ENCODE data around the gene ENAM. TPM values are rescaled to one million over a fixed set of nuclear protein-coding genes. Genes with fewer than 3 reads are reported as not detected.
A peak's percentile ranks its signal among the peaks of the same experiment; 100 is the strongest.

Gene ENAM
- total and polyA plus RNA-seq, 2 donors (not counting 1 experiment from before 2014, with no cell fraction given): 0.50 to 0.58 TPM

DNA sequence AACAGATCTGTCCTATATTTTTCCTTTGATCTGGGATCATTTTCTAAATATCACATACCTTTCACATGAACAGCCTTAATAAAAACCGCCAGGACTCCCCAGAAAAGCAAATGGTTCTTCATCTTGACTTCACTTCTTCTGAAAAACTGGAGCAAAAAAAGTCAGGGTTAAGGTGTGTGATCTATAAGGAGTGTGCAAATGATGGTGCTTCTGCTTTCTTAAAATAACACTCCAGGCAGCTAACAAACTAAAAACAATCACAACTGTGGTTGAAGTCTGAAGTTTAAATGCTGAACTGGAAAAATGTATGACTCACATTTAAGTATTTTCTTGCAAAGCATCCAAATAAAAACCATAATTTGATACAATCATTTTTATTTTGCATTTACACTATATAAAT, 37.8 kb downstream of the ENAM start, which contains the start of gene JCHAIN:
JCHAIN (minus strand) TSS at position 140 of the 400 bp plus-strand sequence; CDS start at position 122, 18 bp downstream.
- H3K27me3 ChIP-seq (ENCODE audit: control insufficient read depth, insufficient read depth, low read length): no peaks in the 10 kb centered on the region
- H3K4me3 ChIP-seq (replicated peaks in 1 of 4; ENCODE audit: control extremely low read depth in 1 of 4, insufficient read depth in 1 of 4, low read depth in 3 of 4, low read length in 4 of 4): peak within 1 kb of the TSS in 1 of 4 experiments; percentile 17
- H3K9ac ChIP-seq (ENCODE audit: insufficient read depth, low read length): no peak within 1 kb of the TSS
- peak within 1 kb of the TSS; percentile 32 for H2AFZ ChIP-seq (ENCODE audit: low read length)
- H4K20me1 ChIP-seq (ENCODE audit: control insufficient read depth, extremely low read depth, insufficient read depth, low read length): no peaks in the 10 kb centered on the region
- H3K4me2 ChIP-seq (ENCODE audit: extremely low read depth, insufficient read depth, low read length): peak within 1 kb of the TSS; percentile 52
- H3K27ac ChIP-seq (ENCODE audit: insufficient read depth, low read length): no peak within 1 kb of the TSS
- H3K9me3 ChIP-seq (ENCODE audit: control insufficient read depth, insufficient read depth, low read depth, low read length): no peaks in the 10 kb centered on the region
- DNase-seq (ENCODE audit: low read depth in 2 of 2): peak; percentile 20 to 56
- TF ChIP-seq, protein P1, sequence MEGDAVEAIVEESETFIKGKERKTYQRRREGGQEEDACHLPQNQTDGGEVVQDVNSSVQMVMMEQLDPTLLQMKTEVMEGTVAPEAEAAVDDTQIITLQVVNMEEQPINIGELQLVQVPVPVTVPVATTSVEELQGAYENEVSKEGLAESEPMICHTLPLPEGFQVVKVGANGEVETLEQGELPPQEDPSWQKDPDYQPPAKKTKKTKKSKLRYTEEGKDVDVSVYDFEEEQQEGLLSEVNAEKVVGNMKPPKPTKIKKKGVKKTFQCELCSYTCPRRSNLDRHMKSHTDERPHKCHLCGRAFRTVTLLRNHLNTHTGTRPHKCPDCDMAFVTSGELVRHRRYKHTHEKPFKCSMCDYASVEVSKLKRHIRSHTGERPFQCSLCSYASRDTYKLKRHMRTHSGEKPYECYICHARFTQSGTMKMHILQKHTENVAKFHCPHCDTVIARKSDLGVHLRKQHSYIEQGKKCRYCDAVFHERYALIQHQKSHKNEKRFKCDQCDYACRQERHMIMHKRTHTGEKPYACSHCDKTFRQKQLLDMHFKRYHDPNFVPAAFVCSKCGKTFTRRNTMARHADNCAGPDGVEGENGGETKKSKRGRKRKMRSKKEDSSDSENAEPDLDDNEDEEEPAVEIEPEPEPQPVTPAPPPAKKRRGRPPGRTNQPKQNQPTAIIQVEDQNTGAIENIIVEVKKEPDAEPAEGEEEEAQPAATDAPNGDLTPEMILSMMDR (conservative IDR thresholded peaks at IDR 0.05 in 1 of 2, IDR thresholded peaks at IDR 0.05 in 1 of 2; ENCODE audit: low read depth in 1 of 2, low read length in 2 of 2): no peak
- TF ChIP-seq EZH2 (IDR thresholded peaks at IDR 0.05; ENCODE audit: low read length, missing control alignments): no peak
- H3K36me3 ChIP-seq (ENCODE audit: control insufficient read depth, insufficient read depth, low read length): no peaks in the 10 kb centered on the region
- H3K79me2 ChIP-seq (ENCODE audit: control insufficient read depth, insufficient read depth, low read length): no peaks in the 10 kb centered on the region
- H3K4me1 ChIP-seq (ENCODE audit: control insufficient read depth, extremely low read depth, insufficient read depth, low read length): peaks cover 3% of the 10 kb centered on the region

DNA sequence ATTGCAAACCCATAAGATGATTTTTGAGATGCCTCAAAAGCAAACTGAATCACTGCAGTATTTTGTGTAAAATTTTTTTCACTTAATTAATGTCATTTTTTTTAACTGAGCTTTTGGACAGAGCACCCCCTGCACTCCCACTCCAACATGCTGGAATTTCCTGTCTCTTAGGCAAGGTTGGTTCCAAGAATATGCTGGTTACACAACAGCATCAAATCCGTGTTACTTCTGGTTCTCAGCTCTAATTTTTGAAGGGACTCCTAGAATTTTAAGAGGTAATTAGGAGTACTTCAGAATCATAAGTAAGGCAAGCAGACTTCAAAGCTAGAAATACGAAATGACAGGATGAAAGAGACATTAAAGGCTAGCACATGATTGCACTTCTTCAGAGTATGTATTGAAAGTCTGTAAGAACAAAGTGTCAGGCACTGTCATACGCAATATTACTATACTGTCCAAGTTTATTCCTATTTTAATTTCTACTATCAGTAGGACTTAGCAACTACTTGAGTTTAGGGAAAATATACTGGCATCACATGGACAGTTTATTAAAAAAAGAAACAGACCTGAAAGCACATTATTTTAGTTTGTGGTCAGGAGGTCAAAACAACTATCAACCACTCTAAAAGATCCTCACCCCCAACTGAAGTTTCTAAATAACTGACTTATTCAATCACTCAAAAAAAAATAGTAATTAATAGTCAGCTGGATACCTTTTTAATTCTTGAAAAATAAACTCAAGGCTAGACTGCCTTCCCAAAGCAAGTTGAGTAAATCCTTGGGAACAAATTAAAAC, 39.4 kb downstream of the ENAM start:
- H3K27me3 ChIP-seq (ENCODE audit: control insufficient read depth, insufficient read depth, low read length): no peaks in the 10 kb centered on the region
- TF ChIP-seq, protein P1 (conservative IDR thresholded peaks at IDR 0.05 in 1 of 2, IDR thresholded peaks at IDR 0.05 in 1 of 2; ENCODE audit: low read depth in 1 of 2, low read length in 2 of 2): no peak
- no peak for TF ChIP-seq EZH2 (IDR thresholded peaks at IDR 0.05; ENCODE audit: low read length, missing control alignments)
- DNase-seq (ENCODE audit: low read depth in 2 of 2): peak; percentile 17 to 62
- peak overlapping the region; percentile 34 for H3K4me2 ChIP-seq (ENCODE audit: extremely low read depth, insufficient read depth, low read length)
- no peaks in the 10 kb centered on the region for H3K79me2 ChIP-seq (ENCODE audit: control insufficient read depth, insufficient read depth, low read length)
- H3K9ac ChIP-seq (ENCODE audit: insufficient read depth, low read length): no peak overlapping the region
- no peak overlapping the region for H3K27ac ChIP-seq (ENCODE audit: insufficient read depth, low read length)
- H4K20me1 ChIP-seq (ENCODE audit: control insufficient read depth, extremely low read depth, insufficient read depth, low read length): no peaks in the 10 kb centered on the region
- H3K9me3 ChIP-seq (ENCODE audit: control insufficient read depth, insufficient read depth, low read depth, low read length): no peaks in the 10 kb centered on the region
- peaks cover 3% of the 10 kb centered on the region for H3K4me1 ChIP-seq (ENCODE audit: control insufficient read depth, extremely low read depth, insufficient read depth, low read length)
- H2AFZ ChIP-seq (ENCODE audit: low read length): peak overlapping the region; percentile 6
- no peaks in the 10 kb centered on the region for H3K36me3 ChIP-seq (ENCODE audit: control insufficient read depth, insufficient read depth, low read length)
- no peak overlapping the region for H3K4me3 ChIP-seq (replicated peaks in 1 of 4; ENCODE audit: control extremely low read depth in 1 of 4, insufficient read depth in 1 of 4, low read depth in 3 of 4, low read length in 4 of 4)

GRCh38 chr4:70670332-70671014, 41.9 kb downstream of the ENAM start:
- Histone ChIP-seq H3K79me2 (ENCODE audit: control insufficient read depth, insufficient read depth, low read length) (no peaks in the 10 kb centered on the region), H3K4me2 (ENCODE audit: extremely low read depth, insufficient read depth, low read length) (no peak overlapping the region), H3K36me3 (ENCODE audit: control insufficient read depth, insufficient read depth, low read length) (no peaks in the 10 kb centered on the region), H3K9me3 (ENCODE audit: control insufficient read depth, insufficient read depth, low read depth, low read length) (no peaks in the 10 kb centered on the region), H3K27ac (ENCODE audit: insufficient read depth, low read length) (no peak overlapping the region), H3K27me3 (ENCODE audit: control insufficient read depth, insufficient read depth, low read length) (no peaks in the 10 kb centered on the region), H3K4me1 (ENCODE audit: control insufficient read depth, extremely low read depth, insufficient read depth, low read length) (peaks cover 3% of the 10 kb centered on the region), H2AFZ (ENCODE audit: low read length) (no peak overlapping the region), H4K20me1 (ENCODE audit: control insufficient read depth, extremely low read depth, insufficient read depth, low read length) (no peaks in the 10 kb centered on the region), H3K4me3 (replicated peaks in 1 of 4; ENCODE audit: control extremely low read depth in 1 of 4, insufficient read depth in 1 of 4, low read depth in 3 of 4, low read length in 4 of 4) (no peak overlapping the region), H3K9ac (ENCODE audit: insufficient read depth, low read length) (no peak overlapping the region)
- TF ChIP-seq, protein P1 (conservative IDR thresholded peaks at IDR 0.05 in 1 of 2, IDR thresholded peaks at IDR 0.05 in 1 of 2; ENCODE audit: low read depth in 1 of 2, low read length in 2 of 2): no peak
- TF ChIP-seq EZH2 (IDR thresholded peaks at IDR 0.05; ENCODE audit: low read length, missing control alignments): no peak
- peak; percentile 16 to 64 for DNase-seq (ENCODE audit: low read depth in 2 of 2)
